Brain microvascular endothelial cell (primary cell): ENCODE results near the gene DPPA2.
A peak's percentile ranks its signal among the peaks of the same experiment; 100 is the strongest.

ENCODE experiments used
- DNase-seq: peaks from one replicate; pipeline ENCODE4 v3.0.0-alpha.2; 2020
- H3K27ac ChIP-seq: fragments of 250-450 bp; sonication (Bioruptor Pico); 2 replicates; pipeline ENCODE4 v1.5.1; 2020; ENCODE audit warnings: mild to moderate bottlenecking, moderate library complexity
- H3K27me3 ChIP-seq: fragments of 250-450 bp; sonication (Bioruptor Pico); replicated peaks from 2 replicates; pipeline ENCODE4 v1.5.1; 2020; ENCODE audit warnings: mild to moderate bottlenecking
- H3K36me3 ChIP-seq: fragments of 250-450 bp; sonication (Bioruptor Pico); replicated peaks from 2 replicates; pipeline ENCODE4 v1.5.1; 2020; ENCODE audit warnings: mild to moderate bottlenecking
- H3K4me3 ChIP-seq: 2 replicates; pipeline ENCODE4 v1.5.1; 2011; ENCODE audit warnings: low read depth, mild to moderate bottlenecking, control low read depth, low read length, moderate library complexity
- in situ Hi-C: cut with HindIII; loops from 2 replicates; pipeline ENCODE4 v1.10.0; 2017; ENCODE audit warnings: low sequenced_read_pairs, low pct_ligation_motif_present
- TF ChIP-seq, protein P1 (sequence below): IDR thresholded peaks from 2 replicates; pipeline ENCODE4 v1.5.1; 2011; ENCODE audit warnings: low read depth, mild to moderate bottlenecking, moderate library complexity, low read length, control low read depth, inconsistent platforms; ENCODE audit errors: missing control alignments

DPPA2 gene

DNA sequence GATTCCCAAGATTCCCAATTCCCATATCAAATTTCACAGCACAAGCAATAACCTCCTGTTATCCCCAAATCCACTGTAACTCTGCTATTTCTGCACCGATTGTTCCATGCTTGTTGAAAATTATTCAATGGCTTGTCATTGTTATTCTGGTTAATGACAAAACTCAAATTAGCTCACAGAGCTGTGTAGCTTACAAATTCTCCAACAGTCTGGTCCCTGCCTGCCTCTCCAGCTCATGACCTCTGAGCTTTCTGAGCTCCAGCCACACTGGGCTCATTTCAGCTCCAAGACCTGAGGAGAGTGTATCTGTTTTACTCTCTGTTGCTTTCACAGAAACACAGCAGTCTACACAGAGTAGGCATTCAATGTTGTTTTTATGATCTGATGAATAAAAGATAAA lies 3.3 kb downstream of the DPPA2 start:
- H3K36me3 ChIP-seq = no peaks in the 10 kb centered on the region
- TF ChIP-seq, protein P1, sequence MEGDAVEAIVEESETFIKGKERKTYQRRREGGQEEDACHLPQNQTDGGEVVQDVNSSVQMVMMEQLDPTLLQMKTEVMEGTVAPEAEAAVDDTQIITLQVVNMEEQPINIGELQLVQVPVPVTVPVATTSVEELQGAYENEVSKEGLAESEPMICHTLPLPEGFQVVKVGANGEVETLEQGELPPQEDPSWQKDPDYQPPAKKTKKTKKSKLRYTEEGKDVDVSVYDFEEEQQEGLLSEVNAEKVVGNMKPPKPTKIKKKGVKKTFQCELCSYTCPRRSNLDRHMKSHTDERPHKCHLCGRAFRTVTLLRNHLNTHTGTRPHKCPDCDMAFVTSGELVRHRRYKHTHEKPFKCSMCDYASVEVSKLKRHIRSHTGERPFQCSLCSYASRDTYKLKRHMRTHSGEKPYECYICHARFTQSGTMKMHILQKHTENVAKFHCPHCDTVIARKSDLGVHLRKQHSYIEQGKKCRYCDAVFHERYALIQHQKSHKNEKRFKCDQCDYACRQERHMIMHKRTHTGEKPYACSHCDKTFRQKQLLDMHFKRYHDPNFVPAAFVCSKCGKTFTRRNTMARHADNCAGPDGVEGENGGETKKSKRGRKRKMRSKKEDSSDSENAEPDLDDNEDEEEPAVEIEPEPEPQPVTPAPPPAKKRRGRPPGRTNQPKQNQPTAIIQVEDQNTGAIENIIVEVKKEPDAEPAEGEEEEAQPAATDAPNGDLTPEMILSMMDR = no peak
- H3K4me3 ChIP-seq = no peak overlapping the region
- DNase-seq = no peak
- in situ Hi-C loops = no loop called here
- no peaks in the 10 kb centered on the region for H3K27me3 ChIP-seq
- no peak overlapping the region for H3K27ac ChIP-seq

DNA sequence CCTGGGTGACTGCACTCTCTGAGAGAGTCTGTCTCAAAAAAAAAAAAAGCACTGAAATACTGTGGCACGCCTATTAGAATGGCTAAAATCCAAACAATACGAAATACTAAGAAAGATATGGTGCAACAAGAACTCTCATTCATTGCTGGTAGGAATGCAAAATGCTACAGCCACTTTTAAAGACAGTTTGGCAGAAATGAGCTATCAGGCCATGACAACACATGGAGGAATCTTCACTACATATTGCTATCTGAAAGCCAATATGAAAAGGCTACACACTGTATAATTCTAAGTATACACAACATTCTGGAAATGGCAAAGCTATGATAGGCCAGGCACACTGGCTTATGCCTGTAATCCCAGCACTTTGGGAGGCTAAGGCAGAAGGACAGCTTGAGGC lies 18.8 kb downstream of the DPPA2 start:
- H3K27me3 ChIP-seq = no peaks in the 10 kb centered on the region
- H3K27ac ChIP-seq = no peak overlapping the region
- no peaks in the 10 kb centered on the region for H3K36me3 ChIP-seq
- no peak overlapping the region for H3K4me3 ChIP-seq
- in situ Hi-C loops = no loop called here
- no peak for DNase-seq
- TF ChIP-seq, protein P1 = no peak

DNA sequence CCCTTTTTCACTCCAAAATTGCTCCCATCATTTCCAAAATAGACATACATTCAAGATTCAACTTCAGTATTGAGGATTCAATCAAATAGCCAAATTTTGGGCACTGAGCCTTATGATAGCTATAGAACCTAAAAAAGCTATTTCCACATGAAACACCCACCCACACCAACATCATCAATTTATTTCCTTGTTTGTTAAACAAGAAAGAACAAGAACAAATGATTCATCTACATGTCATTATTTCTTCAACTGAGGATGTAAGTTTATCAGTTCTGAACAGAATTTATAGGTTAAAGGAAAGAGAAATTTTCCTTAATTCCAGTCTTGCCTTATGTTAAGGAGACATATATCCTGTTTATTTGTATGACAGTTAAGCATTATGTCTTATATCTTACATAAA lies 32.2 kb downstream of the DPPA2 start:
- Histone ChIP-seq H3K27me3 (no peaks in the 10 kb centered on the region), H3K36me3 (no peaks in the 10 kb centered on the region), H3K27ac (no peak overlapping the region), H3K4me3 (no peak overlapping the region)
- in situ Hi-C loops = no loop called here
- TF ChIP-seq, protein P1 = no peak
- no peak for DNase-seq

DNA sequence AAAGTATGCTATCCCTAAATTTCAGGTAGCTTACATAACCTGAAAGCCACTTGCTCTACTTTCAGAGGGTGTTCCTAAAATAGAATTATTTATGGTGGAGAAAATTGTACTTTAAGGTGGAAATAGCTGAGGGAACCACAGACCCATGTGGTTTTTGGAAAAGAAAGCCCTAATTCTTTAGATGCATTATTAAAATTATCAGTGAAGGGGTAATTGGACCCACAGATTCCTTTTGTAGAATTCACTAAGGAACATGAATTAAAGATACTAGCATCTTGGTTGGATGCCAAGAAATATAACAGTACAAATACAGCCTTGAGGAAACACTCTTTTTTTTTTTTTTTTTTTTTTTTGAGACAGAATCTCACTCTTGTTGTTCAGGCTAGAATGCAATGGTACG lies 37.8 kb downstream of the DPPA2 start:
- DNase-seq = no peak
- TF ChIP-seq, protein P1 = no peak
- Histone ChIP-seq H3K36me3 (no peaks in the 10 kb centered on the region), H3K27ac (no peak overlapping the region), H3K4me3 (no peak overlapping the region), H3K27me3 (no peaks in the 10 kb centered on the region)
- in situ Hi-C loops = no loop called here

DNA sequence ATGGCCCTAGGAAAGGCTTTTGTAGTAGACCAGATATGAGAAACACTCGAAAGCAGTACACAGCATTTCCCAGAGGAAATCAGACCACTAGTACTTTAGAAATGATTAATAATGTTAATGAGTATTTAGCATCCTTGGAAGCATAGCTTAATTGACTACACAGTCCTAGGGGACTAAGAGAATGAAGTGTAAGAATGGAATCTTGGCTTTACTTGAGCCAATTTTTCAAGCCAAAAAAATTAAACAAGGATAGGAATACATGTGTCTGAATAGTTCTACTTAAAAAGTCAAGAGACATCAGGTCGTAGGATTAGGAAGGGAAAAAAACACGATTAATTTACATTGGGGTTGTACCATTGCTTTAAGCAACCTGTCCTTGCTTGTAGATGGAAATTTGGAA lies 38.2 kb downstream of the DPPA2 start:
- Histone ChIP-seq H3K36me3 (no peaks in the 10 kb centered on the region), H3K27ac (no peak overlapping the region), H3K4me3 (no peak overlapping the region), H3K27me3 (no peaks in the 10 kb centered on the region)
- in situ Hi-C loops = no loop called here
- no peak for DNase-seq
- TF ChIP-seq, protein P1 = no peak

DNA sequence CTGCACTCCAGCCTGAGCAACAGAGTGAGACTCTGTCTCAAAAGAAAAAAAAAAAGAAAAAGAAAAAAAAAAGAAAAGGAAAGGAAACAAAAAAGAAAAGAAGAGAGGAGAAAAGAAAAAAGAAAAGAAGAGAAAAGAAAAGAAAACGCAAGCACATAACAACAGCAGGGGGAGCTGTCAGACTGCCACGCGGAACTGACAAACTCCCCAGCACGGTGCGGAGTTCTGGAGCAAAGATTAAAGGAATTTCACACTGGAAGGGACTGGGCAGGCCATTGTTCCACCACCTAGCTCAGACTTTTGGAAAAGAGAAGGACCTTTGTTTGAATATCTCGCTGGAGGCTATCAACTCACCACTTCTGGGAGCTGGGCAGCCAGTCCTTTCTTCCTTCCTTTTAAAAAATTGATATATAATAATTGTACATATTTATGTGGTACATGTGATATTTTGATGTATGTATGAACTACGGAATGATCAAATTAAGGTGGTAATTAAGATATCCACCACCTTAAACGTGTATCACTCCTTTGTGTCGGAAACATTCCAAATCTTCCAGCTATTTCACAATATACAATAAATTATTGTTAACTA lies 40.5 kb downstream of the DPPA2 start:
- TF ChIP-seq, protein P1 = peak; percentile 84
- H3K27ac ChIP-seq = no peak overlapping the region
- peak; percentile 48 for DNase-seq
- in situ Hi-C loops = no loop called here
- no peaks in the 10 kb centered on the region for H3K36me3 ChIP-seq
- no peaks in the 10 kb centered on the region for H3K27me3 ChIP-seq
- H3K4me3 ChIP-seq = no peak overlapping the region
